Inferior parietal cortex (tissue), 1 donor: ENCODE measurements around the gene FAM240B.

Experiments used
- DNase-seq: peaks from one replicate; pipeline ENCODE4 v3.0.0-alpha.2; 2016; ENCODE audit errors: extremely low spot score

Gene FAM240B

GRCh38 chr9:38720083-38720745 lies at the start of gene FAM240B:
Gene FAM240B, minus strand, starts transcription at chr9:38720133. Its CDS starts 16,134 bp downstream, at chr9:38703999.
- no peak for DNase-seq

DNA sequence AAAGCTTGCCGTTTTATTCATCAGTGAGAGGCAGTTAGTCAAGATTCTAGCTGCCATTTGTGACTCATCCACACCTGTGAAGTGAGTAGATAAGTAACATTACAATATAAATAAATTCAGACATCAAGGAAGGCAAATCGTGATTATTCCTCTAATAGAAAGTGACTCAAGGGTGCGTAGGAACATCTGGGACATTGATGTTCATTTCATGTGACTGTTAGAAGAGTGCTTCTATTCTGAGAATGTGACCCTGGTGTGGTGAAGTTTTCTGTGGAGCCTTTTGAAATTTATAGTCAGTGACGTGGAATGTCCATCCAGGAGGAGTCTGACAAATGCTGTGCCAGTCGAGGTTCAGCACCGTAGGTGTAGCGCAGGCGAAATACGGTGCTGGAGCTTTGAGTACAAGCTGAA lies 48.4 kb upstream of the FAM240B start:
- no peak for DNase-seq

DNA sequence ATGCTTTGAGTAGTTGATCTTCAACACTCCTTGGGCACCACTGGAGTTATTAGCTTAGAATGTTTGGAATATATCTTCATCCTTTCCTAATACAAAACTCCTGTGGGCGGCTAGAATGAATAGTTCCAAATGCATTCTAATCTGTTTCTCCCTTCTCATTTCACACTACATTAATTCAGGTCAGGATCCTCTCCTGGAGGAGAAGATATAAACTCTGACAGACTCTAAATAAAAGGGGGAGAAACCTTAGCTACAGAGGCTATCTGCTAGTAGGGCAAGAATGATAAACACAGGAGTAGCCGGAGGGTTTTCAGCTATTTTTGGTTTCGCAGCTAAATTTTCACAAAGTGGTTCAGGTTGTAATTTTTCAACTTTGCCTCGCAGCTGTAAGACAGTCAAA lies 45.2 kb upstream of the FAM240B start:
- no peak for DNase-seq

GRCh38 chr9:38761999-38762398 lies 42.1 kb upstream of the FAM240B start:
- no peak for DNase-seq

DNA sequence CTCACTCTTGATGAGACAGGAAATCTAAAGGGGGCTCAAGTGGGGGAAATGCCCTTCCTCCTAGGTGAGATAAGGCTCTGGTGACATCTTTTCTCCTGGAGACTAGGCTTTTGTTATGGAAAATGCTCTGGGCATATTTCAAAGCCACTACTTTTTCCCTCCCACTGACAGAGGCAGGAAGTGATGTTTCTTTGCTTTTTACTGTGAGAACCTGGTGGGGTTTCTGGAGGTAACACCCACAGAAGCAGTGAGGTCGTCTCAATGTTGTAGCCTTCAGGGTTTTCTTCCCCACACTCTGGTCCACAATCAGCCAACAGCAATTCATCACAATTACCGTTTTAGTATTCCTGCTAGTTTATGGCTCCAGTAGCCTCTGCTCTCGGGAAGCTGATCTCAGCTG lies 41.4 kb upstream of the FAM240B start:
- DNase-seq, result no peak

GRCh38 chr9:38756702-38757101 lies 36.8 kb upstream of the FAM240B start:
- no peak for DNase-seq

- no peak for DNase-seq
Measured at GRCh38 chr9:38747941-38748340, 28.0 kb upstream of the FAM240B start.

DNA sequence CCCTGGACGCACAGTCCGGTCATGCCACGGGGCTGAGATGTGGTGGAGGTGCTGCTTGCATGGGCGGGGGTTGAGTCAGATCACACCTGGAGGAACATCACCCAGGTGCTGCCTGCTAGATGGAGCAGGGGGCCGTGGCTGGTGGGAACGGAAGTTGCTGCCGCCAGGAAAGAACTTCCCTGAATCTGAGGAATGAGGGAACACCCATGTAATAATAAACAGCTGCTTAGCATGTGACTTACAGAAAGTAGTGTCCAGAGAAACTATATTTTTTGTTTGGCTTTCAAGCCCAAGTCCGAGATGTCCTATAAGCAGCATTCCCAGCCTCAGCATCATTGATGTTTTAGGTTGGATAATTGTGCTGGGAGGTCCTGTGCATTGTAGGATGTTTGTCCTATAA lies 27.1 kb upstream of the FAM240B start:
- DNase-seq, result no peak

DNA sequence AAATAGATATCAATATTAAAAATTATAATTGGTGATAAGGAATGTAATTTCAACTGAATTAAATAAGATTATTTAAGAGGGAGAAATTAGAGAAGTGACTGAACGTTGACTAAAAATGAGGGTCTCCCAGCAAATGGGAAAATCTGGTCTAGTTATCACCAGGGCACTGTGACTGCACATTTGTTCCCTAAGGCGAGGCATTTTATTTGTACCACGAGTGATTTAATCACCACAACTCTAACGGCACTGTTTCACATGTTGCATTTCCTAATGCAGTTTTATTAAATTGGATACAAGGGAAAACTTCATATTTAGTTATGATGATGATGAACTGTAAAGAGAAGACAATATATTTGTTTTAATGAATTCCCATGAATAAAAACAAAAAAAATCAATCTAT lies 26.4 kb upstream of the FAM240B start:
- no peak for DNase-seq

DNA sequence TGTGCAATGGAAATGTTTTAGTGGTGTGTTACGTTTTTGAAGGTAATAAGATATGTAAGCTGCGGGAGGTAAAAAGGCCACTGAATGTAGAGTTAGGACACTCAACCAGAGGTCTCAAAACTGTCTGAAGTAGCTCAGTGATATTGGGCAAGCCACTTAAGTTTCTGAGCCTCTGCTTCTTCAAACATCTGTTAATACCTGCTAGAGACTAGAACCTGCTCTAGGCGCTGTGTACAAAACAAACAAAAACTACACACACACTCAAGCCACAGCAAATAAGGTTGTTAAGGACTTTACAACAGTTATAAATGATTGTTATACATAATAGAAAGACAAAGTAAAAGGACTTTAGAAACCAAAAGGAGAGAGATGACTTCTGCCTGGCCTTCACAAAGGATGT lies 24.6 kb upstream of the FAM240B start:
- DNase-seq, result no peak

GRCh38 chr9:38737246-38737645 lies 17.3 kb upstream of the FAM240B start:
- no peak for DNase-seq

- DNase-seq, result no peak
Measured at GRCh38 chr9:38734831-38735230, 14.9 kb upstream of the FAM240B start.

GRCh38 chr9:38733503-38733902 lies 13.6 kb upstream of the FAM240B start:
- DNase-seq, result no peak

DNA sequence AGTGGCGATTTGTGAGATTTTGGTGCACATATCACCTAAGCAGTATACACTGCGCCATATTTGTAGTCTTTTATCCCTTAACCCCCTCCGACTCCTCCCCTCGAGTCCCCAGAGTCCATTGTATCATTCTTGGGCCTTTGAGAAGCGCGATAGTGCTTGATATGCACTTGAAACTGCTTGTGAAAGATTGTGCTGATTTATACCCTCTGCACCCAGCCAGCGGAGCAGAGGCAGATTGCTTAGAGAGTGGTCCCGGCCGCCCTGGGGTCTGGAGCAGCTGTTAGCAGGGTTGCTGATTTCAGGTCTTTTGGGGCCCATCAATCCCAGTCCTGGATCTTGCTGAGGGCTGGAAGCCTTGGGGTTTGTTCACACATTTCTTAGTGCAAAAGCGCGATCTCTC lies 13.0 kb upstream of the FAM240B start:
- DNase-seq, result no peak

DNA sequence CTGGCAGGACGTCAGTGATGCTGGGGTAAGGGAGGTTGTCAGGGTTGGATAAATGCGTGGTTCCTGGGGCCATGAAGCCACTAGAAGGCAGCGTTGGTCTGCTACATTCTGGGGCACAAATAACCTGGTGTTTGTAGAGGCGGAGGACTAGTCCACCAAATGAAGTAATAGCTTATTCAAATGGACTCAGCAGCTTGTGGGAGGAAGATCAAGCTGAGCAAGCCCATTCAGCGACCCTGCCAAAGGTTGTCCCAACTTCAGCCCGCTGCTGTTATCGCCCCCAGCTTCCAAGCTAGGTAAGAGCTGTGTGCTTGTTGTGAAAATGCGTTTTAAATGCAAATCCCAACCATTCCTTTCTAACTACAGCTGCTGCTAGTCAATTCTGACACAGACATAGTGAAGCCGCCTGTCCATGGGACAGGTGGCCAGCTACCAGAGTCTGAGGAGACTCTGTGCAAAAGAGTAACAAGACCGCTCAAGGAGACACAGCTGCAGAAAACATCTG lies 7.6 kb upstream of the FAM240B start:
- peak; percentile 18 for DNase-seq

GRCh38 chr9:38724754-38725153 lies 4.8 kb upstream of the FAM240B start:
- DNase-seq, result no peak

DNA sequence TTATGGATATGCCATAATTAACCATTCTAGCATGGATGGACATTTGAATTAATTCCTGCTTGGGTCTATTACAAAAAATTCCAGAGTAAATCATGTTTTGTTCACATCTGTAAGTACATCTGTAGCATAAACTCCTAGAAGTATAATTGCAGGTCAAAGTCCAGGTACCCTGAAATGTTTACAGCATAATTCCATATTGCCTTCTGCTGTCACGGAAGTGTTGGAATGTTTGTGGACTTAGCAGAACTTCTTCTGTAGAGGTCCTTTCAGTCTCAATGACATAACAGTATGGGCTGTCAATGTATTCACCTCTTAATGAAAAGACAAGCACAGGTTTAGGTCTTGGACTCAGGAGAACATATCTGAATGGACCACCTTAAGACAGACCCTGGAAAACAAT lies 1.8 kb downstream of the FAM240B start:
- DNase-seq, result no peak

DNA sequence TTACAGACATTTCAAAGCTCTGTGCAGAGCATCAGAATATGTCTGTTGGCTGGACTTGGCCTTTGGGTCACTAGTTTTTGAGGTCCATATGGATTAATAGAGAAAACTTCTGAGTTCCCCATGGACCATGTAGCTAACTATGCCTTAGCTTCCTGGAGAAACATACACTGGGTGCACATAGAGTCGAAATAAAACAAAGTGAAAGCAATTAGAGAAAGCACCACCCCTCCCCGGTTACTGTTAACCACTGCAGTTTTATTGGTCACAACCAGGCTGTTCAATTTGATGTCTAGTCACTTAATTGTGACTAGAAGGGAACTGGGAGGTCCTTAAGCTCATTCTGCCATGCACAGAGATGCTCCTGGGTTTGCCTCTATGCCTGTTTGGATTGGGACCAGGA lies 4.2 kb downstream of the FAM240B start:
- DNase-seq, result no peak

DNA sequence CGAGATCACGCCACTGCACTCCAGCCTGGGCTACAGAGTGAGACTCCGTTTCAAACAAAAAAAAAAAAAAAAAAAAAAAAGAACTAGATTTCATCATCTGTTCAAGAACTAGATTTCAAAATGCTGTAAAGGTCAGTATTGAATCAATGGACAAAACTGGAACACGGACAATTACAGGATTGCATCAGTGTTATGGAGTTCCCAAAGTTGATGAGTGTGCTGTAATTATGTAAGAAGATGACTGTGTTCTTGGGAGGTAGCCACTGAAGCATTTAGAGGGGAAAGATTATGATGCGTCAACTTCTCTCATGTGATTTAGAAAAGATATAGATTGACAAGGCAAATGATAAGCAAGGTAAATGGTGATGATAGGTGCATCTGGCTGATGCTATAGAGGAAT lies 6.5 kb downstream of the FAM240B start:
- DNase-seq, result no peak

DNA sequence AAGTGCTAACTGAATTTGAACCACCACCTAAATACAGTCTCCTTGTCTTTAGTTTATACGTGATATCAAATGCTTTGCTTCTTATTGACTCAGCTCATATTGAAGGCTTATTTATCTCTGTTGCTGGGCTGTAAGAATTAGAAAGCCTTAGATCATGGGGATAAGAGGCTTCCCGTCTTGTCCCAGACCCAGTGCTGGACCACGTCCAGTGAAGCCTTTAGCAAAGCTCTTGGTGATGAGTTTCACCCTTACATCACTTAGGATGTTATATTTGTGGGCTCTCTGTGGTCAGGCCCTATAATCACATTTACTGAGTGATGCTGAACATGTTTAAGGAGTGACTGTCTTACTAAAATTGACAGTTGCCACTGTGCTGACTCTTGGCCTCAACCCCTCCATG lies 11.2 kb downstream of the FAM240B start:
- DNase-seq, result no peak

DNA sequence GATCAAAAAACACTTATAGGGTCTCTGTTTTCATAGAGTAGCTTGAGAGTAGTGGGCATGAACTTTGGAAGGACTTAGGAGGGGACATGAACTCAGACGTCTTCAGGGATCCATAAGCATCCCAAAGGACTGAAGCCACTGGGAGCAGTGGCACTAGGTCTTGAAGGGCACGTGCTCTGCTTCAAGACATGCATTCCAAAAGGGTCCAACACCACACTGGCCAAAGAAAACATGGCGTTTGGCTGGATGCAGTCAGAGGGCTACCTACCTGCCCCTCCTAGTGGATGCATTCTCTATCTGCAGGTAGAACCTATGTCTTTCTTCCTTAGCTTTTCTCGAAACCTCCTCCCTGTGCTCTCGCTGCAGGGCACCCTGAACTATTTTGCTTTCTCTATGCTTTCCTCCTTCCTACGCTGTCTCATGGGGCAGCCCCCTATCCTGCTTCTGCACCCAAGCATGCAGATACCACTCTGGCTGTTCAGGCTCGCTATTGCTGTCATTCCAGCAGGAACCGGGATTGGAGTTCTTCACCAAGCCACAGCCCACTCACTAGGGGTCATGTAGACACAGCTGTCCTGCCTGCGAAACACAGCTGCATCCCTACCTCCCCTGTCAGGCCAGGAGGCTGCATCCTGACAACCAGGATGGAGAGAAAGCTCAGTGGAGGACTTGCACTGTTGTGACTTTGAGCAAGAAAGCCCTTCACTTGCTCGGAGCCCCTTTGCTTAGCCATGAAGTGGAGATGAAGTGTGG lies 11.9 kb downstream of the FAM240B start:
- DNase-seq, result no peak

- DNase-seq, result no peak
Measured at GRCh38 chr9:38706493-38706892, 13.4 kb downstream of the FAM240B start.

- no peak for DNase-seq
Measured at GRCh38 chr9:38705917-38706316, 14.0 kb downstream of the FAM240B start.
